K562 treated with DMSO at 1 percent for 4 hours (cell line): ENCODE data around the gene TP53I3. TPM values are rescaled to one million over a fixed set of nuclear protein-coding genes. Genes with fewer than 3 reads are reported as not detected.

Experiments
- total RNA-seq: library from RNA; unstranded; fragments of 300-600 nt; gene quantifications from 2 replicates; pipeline ENCODE4 v1.2.3, GENCODE V29; 2022; ENCODE audit not compliant: insufficient read depth

Gene TP53I3, protein sequence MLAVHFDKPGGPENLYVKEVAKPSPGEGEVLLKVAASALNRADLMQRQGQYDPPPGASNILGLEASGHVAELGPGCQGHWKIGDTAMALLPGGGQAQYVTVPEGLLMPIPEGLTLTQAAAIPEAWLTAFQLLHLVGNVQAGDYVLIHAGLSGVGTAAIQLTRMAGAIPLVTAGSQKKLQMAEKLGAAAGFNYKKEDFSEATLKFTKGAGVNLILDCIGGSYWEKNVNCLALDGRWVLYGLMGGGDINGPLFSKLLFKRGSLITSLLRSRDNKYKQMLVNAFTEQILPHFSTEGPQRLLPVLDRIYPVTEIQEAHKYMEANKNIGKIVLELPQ
- total RNA-seq = 10.4 and 19.7 TPM in 2 replicates

DNA sequence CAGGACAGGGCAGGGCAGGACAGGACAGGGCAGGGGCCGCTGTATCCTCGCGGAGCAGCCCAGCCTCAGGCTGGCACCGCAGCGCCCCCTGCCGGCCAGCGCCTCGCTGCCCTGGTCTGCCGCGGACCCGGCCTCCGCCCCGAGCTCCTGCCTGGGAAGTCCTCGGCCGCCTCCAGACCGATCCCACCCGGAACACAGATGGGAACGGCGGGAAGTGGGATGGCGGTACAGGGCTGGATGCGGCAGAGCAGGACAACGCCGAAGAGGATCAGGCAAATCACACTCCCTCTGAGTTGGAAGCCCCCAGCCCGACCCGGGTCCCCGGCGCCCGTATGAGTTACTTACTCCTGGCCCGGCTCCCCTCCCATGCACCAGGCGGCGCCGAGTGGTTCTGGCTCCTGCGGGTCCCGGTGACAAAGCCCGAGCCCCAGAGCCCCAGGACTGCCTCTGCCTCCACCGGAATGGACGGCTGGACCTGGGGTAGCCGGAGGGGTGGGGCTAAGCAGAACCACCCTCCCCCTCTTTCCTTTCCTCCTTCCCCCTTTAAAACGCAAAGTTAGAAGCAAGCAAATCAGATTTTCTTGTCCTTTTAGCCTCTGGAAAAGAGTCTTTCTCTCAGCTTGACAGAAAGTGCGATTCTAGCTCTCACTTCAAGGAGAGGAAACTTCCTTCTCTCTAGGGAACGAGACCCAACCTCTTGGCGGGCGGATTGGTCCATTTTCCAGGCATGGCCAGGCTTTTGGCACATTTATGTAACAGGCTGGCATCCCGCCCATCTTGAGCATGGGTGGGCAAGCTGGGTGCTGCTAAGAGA, at the start of gene TP53I3:
Gene TP53I3 (minus strand): TSS at position 449 of the 814 bp plus-strand sequence. CDS start 508 bp downstream, outside the sequence.

GRCh38 chr2:24123195-24123921, 38.7 kb upstream of the TP53I3 start, which contains the start of the genes FAM228B and PFN4:
Gene FAM228B, plus strand, starts transcription at chr2:24123469. Its CDS starts 893 bp downstream, at chr2:24124362.
Gene PFN4, minus strand, starts transcription at chr2:24123334. Its CDS starts 799 bp downstream, at chr2:24122535.

GRCh38 chr2:24075915-24076848, 8.5 kb downstream of the TP53I3 start, which contains the start of gene SF3B6:
Gene SF3B6, minus strand, starts transcription at chr2:24076326. Its CDS starts 97 bp downstream, at chr2:24076229.

GRCh38 chr2:24049485-24050021, 35.1 kb downstream of the TP53I3 start, which contains the start of gene FKBP1B:
Gene FKBP1B, plus strand, starts transcription at chr2:24049741. Its CDS starts 109 bp downstream, at chr2:24049850.

GRCh38 chr2:24046930-24047702, 37.5 kb downstream of the TP53I3 start, which contains the start of gene WDCP:
Gene WDCP, minus strand, starts transcription at chr2:24047391. Its CDS starts 7,897 bp downstream, at chr2:24039494.

Other genes with a start within 250 kb of the TP53I3 start
- 6.0 and 10.9 TPM in 2 replicates for gene ATAD2B, start 157.7 kb downstream of the TP53I3 start, total RNA-seq
- 8.2 and 10.2 TPM in 2 replicates for gene UBXN2A, start 144.4 kb downstream of the TP53I3 start, total RNA-seq
- 6.5 and 12.6 TPM in 2 replicates for gene MFSD2B, start 74.7 kb downstream of the TP53I3 start, total RNA-seq
- 8.7 and 12.1 TPM in 2 replicates for gene WDCP, start 37.4 kb downstream of the TP53I3 start, total RNA-seq
- 4.0 and 5.0 TPM in 2 replicates for gene FKBP1B, start 35.1 kb downstream of the TP53I3 start, total RNA-seq
- 150 and 167 TPM in 2 replicates for gene SF3B6, start 8.5 kb downstream of the TP53I3 start, total RNA-seq
- gene PFN4, start 38.5 kb upstream of the TP53I3 start, total RNA-seq = not detected in 2 replicates
- 3.3 and 6.8 TPM in 2 replicates for gene FAM228B, start 38.6 kb upstream of the TP53I3 start, total RNA-seq
- not detected in 2 replicates for gene FAM228A, start 90.2 kb upstream of the TP53I3 start, total RNA-seq